Fibroblast of skin of abdomen (primary cell): Measurements from ENCODE around the gene SPATA2L.
A peak's percentile ranks its signal among the peaks of the same experiment; 100 is the strongest.
"Not testable (repeated sequence)": the region's sequence is repeated elsewhere in the genome, so short reads cannot be mapped to it uniquely, and the experiment has no call there.

Experiments used
- DNase-seq: peaks from one replicate; pipeline ENCODE4 v3.0.0-alpha.2; 2013

SPATA2L gene

GRCh38 chr16:89689142-89689541 lies 12.4 kb downstream of the SPATA2L start:
- DNase-seq, result no peak

GRCh38 chr16:89688395-89688794 lies 13.1 kb downstream of the SPATA2L start:
- DNase-seq, result no peak

GRCh38 chr16:89687092-89687940 lies 14.2 kb downstream of the SPATA2L start:
- peak; percentile 29 for DNase-seq

GRCh38 chr16:89686520-89687091 lies 14.9 kb downstream of the SPATA2L start, which contains the start of gene CDK10:
CDK10 (plus strand) TSS chr16:89686689; CDS start chr16:89686711, 22 bp downstream.
- peak; percentile 85 for DNase-seq

- no peak for DNase-seq
Observed at GRCh38 chr16:89685916-89686315, 15.6 kb downstream of the SPATA2L start.

GRCh38 chr16:89678258-89678657 lies 23.2 kb downstream of the SPATA2L start:
- no peak for DNase-seq

- no peak for DNase-seq
Observed at GRCh38 chr16:89672177-89672941, 29.1 kb downstream of the SPATA2L start.

GRCh38 chr16:89671565-89671964 lies 29.9 kb downstream of the SPATA2L start:
- not testable (repeated sequence) for DNase-seq

- no peak for DNase-seq
Observed at GRCh38 chr16:89670496-89671431, 30.7 kb downstream of the SPATA2L start.

- DNase-seq, result no peak
Observed at GRCh38 chr16:89669755-89670154, 31.8 kb downstream of the SPATA2L start.

- no peak for DNase-seq
Observed at GRCh38 chr16:89668790-89669158, 32.7 kb downstream of the SPATA2L start.

GRCh38 chr16:89667633-89668032 lies 33.9 kb downstream of the SPATA2L start:
- DNase-seq, result no peak

GRCh38 chr16:89667000-89667399 lies 34.5 kb downstream of the SPATA2L start:
- DNase-seq, result peak; percentile 28

GRCh38 chr16:89664238-89664637 lies 37.3 kb downstream of the SPATA2L start:
- not testable (repeated sequence) for DNase-seq

- DNase-seq, result no peak
Observed at GRCh38 chr16:89661215-89661614, 40.3 kb downstream of the SPATA2L start.

- no peak for DNase-seq
Observed at GRCh38 chr16:89660146-89660545, 41.4 kb downstream of the SPATA2L start.

GRCh38 chr16:89658221-89658879 lies 43.2 kb downstream of the SPATA2L start:
- DNase-seq, result no peak

- peak; percentile 84 for DNase-seq
Observed at GRCh38 chr16:89657442-89658220, 43.9 kb downstream of the SPATA2L start, which contains the start of the genes CHMP1A and SPATA33. CHMP1A (minus strand) TSS chr16:89657708; CDS start chr16:89657588, 120 bp downstream. SPATA33 (plus strand) TSS chr16:89657836; CDS start chr16:89657912, 76 bp downstream.

- DNase-seq, result no peak
Observed at GRCh38 chr16:89656435-89657121, 44.9 kb downstream of the SPATA2L start.
